CD4-positive, alpha-beta T cell treated with Interleukin-1 beta for 1 hour (primary cell): ENCODE measurements around the gene MYCBP2.
"Not testable (repeated sequence)": the region's sequence is repeated elsewhere in the genome, so short reads cannot be mapped to it uniquely, and the experiment has no call there.

Source experiments
- DNase-seq, 2 donors: peaks; one replicate each; pipeline ENCODE4 v3.0.0-alpha.2; 2020 to 2022

The MYCBP2 gene

GRCh38 chr13:77338329-77338728 is 11.4 kb upstream of the MYCBP2 start:
- DNase-seq, result no peak

GRCh38 chr13:77337159-77337558 is 10.3 kb upstream of the MYCBP2 start:
- no peak for DNase-seq

- no peak for DNase-seq
Measured at GRCh38 chr13:77335543-77335942, 8.6 kb upstream of the MYCBP2 start.

- no peak for DNase-seq
Measured at GRCh38 chr13:77333594-77333993, 6.7 kb upstream of the MYCBP2 start.

- DNase-seq, result no peak
Measured at GRCh38 chr13:77331421-77331820, 4.5 kb upstream of the MYCBP2 start.

GRCh38 chr13:77329911-77330584 is 3.2 kb upstream of the MYCBP2 start:
- peak in 1 of 2 donors; percentile 13 for DNase-seq

GRCh38 chr13:77329133-77329910 is 2.4 kb upstream of the MYCBP2 start:
- DNase-seq, result peak; percentile 92

GRCh38 chr13:77328819-77329132 is 1.9 kb upstream of the MYCBP2 start:
- DNase-seq, result no peak

GRCh38 chr13:77325371-77325980 is 1.4 kb downstream of the MYCBP2 start:
- DNase-seq, result peak in 1 of 2 donors; percentile 50

GRCh38 chr13:77323858-77324257 is 3.0 kb downstream of the MYCBP2 start:
- DNase-seq, result peak in 1 of 2 donors; percentile 16

GRCh38 chr13:77319536-77319935 is 7.4 kb downstream of the MYCBP2 start:
- DNase-seq, result no peak

- no peak for DNase-seq
Measured at GRCh38 chr13:77318741-77319140, 8.2 kb downstream of the MYCBP2 start.

- no peak for DNase-seq
Measured at GRCh38 chr13:77316430-77316829, 10.5 kb downstream of the MYCBP2 start.

- not testable (repeated sequence) for DNase-seq
Measured at GRCh38 chr13:77315509-77315908, 11.4 kb downstream of the MYCBP2 start.

GRCh38 chr13:77313923-77314322 is 13.0 kb downstream of the MYCBP2 start:
- no peak for DNase-seq

GRCh38 chr13:77312311-77312710 is 14.6 kb downstream of the MYCBP2 start:
- no peak for DNase-seq

GRCh38 chr13:77310579-77311279 is 16.2 kb downstream of the MYCBP2 start:
- no peak for DNase-seq

- DNase-seq, result no peak
Measured at GRCh38 chr13:77310161-77310560, 16.7 kb downstream of the MYCBP2 start.

GRCh38 chr13:77309254-77309653 is 17.6 kb downstream of the MYCBP2 start:
- DNase-seq, result no peak

GRCh38 chr13:77306458-77306857 is 20.4 kb downstream of the MYCBP2 start:
- DNase-seq, result no peak

GRCh38 chr13:77305266-77305665 is 21.6 kb downstream of the MYCBP2 start:
- no peak for DNase-seq

- DNase-seq, result no peak
Measured at GRCh38 chr13:77300176-77301037, 26.5 kb downstream of the MYCBP2 start.

GRCh38 chr13:77299587-77299986 is 27.3 kb downstream of the MYCBP2 start:
- no peak for DNase-seq
